Limb (tissue), 2 donors: ENCODE measurements around the gene SV2C.
"Not testable (repeated sequence)": the region's sequence is repeated elsewhere in the genome, so short reads cannot be mapped to it uniquely, and the experiment has no call there.

Experiments
- DNase-seq, 2 donors: peaks; one replicate each; pipeline ENCODE4 v3.0.0-alpha.2; 2016; ENCODE audit errors: extremely low spot score in 2 of 2

Gene SV2C

GRCh38 chr5:76294573-76294972 is 211.4 kb downstream of the SV2C start:
- no peak for DNase-seq

GRCh38 chr5:76298852-76299251 is 215.7 kb downstream of the SV2C start:
- DNase-seq: no peak

GRCh38 chr5:76299592-76299991 is 216.4 kb downstream of the SV2C start:
- DNase-seq: no peak

GRCh38 chr5:76301932-76302331 is 218.7 kb downstream of the SV2C start:
- not testable (repeated sequence) for DNase-seq

- DNase-seq: not testable (repeated sequence)
Observed at GRCh38 chr5:76302661-76303060, 219.5 kb downstream of the SV2C start.

GRCh38 chr5:76303921-76304320 is 220.7 kb downstream of the SV2C start:
- no peak for DNase-seq

- no peak for DNase-seq
Observed at GRCh38 chr5:76305269-76305668, 222.1 kb downstream of the SV2C start.

GRCh38 chr5:76305775-76306174 is 222.6 kb downstream of the SV2C start:
- DNase-seq: no peak

- DNase-seq: no peak
Observed at GRCh38 chr5:76310208-76310607, 227.0 kb downstream of the SV2C start.

GRCh38 chr5:76312783-76313182 is 229.6 kb downstream of the SV2C start:
- no peak for DNase-seq

GRCh38 chr5:76314643-76315042 is 231.5 kb downstream of the SV2C start:
- no peak for DNase-seq

- DNase-seq: no peak
Observed at GRCh38 chr5:76319673-76320072, 236.5 kb downstream of the SV2C start.

GRCh38 chr5:76323494-76323893 is 240.3 kb downstream of the SV2C start:
- DNase-seq: not testable (repeated sequence)

- no peak for DNase-seq
Observed at GRCh38 chr5:76325326-76325725, 242.1 kb downstream of the SV2C start.

- no peak for DNase-seq
Observed at GRCh38 chr5:76325876-76326491, 242.8 kb downstream of the SV2C start.

- peak; percentile 23 to 60 for DNase-seq
Observed at GRCh38 chr5:76326577-76327302, 243.6 kb downstream of the SV2C start.

GRCh38 chr5:76329346-76329745 is 246.2 kb downstream of the SV2C start:
- DNase-seq: no peak

- no peak for DNase-seq
Observed at GRCh38 chr5:76331126-76331525, 247.9 kb downstream of the SV2C start.

GRCh38 chr5:76332102-76332501 is 248.9 kb downstream of the SV2C start:
- no peak for DNase-seq

- DNase-seq: no peak
Observed at GRCh38 chr5:76332611-76333205, 249.5 kb downstream of the SV2C start.

GRCh38 chr5:76333571-76333970 is 250.4 kb downstream of the SV2C start:
- DNase-seq: no peak

- no peak for DNase-seq
Observed at GRCh38 chr5:76334574-76334973, 251.4 kb downstream of the SV2C start.

- DNase-seq: not testable (repeated sequence)
Observed at GRCh38 chr5:76335451-76335850, 252.3 kb downstream of the SV2C start.
